ENCODE data around the gene PRKCZ. TPM values are rescaled to one million over a fixed set of nuclear protein-coding genes. Genes with fewer than 3 reads are reported as not detected.

Gene PRKCZ
- total and polyA plus RNA-seq, 9 of the 15 experiments (the other 6 are each of a cell fraction or from before 2014, with no cell fraction given) = 0.07 to 3.1 (median 1.3) TPM

DNA sequence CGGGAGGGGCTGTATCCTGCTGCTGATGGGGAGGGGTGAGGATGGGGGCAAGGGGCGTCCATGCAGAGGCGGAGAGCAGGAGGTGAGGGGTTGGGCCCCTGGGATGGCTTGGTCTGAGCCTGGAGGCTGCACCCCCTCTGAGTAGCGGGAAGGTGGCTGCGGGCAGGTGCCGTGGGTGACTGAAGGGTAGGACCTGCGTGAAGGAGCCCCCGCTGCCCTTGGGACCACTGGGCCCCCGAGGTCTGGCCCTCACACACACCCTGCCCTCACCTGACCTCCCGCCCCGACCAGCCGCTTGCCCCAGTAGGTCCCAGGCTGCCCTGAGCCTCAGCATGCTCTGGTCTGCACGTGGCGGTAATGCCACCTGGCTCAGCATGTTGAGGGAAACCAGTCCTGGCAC, 165.1 kb downstream of the PRKCZ start (continued):
- TF ChIP-seq ZNF318 (IDR thresholded peaks at IDR 0.05; ENCODE audit: borderline replicate concordance in 1 of 2, low read depth in 1 of 2) (no peak), ZNF165 (CRISPR knock-in tag; IDR thresholded peaks at IDR 0.05; ENCODE audit: borderline replicate concordance) (no peak), NCOA6 (IDR thresholded peaks at IDR 0.05) (no peak), SRSF7 (optimal IDR thresholded peaks at IDR 0.05; ENCODE audit: low read depth, low read length) (no peak), TSC22D4 (tag; IDR thresholded peaks at IDR 0.05) (no peak), ATF6 (CRISPR knock-in tag; IDR thresholded peaks at IDR 0.05) (no peak), SIX5 (IDR thresholded peaks at IDR 0.05; ENCODE audit: borderline replicate concordance in 1 of 2, insufficient read depth in 1 of 2, low read depth in 1 of 2, low read length in 2 of 2) (no peak)
- TF ChIP-seq, protein P1, sequence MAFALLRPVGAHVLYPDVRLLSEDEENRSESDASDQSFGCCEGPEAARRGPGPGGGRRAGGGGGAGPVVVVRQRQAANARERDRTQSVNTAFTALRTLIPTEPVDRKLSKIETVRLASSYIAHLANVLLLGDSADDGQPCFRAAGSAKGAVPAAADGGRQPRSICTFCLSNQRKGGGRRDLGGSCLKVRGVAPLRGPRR (CRISPR knock-in tag; IDR thresholded peaks at IDR 0.05) = no peak
